CD8-positive, alpha-beta memory T cell (primary cell): ENCODE results near the gene CRYBB2. TPM values are rescaled to one million over a fixed set of nuclear protein-coding genes. Genes with fewer than 3 reads are reported as not detected.
"Not testable (repeated sequence)": the region's sequence is repeated elsewhere in the genome, so short reads cannot be mapped to it uniquely, and the experiment has no call there.

ENCODE experiments used
- CTCF ChIA-PET: fragments of 350-600 bp; sonication (Branson Sonifier 250); formaldehyde crosslinking; loops from one replicate; lab custom pipeline; 2021; ENCODE audit warnings: antibody characterized with exemption; lab: Charles Lee
- POLR2A ChIA-PET: fragments of 350-600 bp; sonication (Branson Sonifier 250); formaldehyde crosslinking; loops from one replicate; lab custom pipeline; 2021; ENCODE audit warnings: antibody characterized with exemption; lab: Charles Lee
- DNase-seq, 5 donors: peaks; one replicate each; pipeline versions ENCODE4 v3.0.0 to v3.0.0-alpha.2; 2020 to 2022; ENCODE audit warnings: mixed read lengths in 1 of 5
- H3K27ac ChIP-seq: one replicate; pipeline ENCODE4 v1.7.0; 2013; ENCODE audit warnings: low read depth, mild to moderate bottlenecking, low read length, moderate library complexity
- H3K27me3 ChIP-seq: 2 replicates; pipeline ENCODE4 v1.7.0; 2013; ENCODE audit warnings: low read length, mild to moderate bottlenecking; ENCODE audit not compliant: insufficient read depth, poor library complexity, severe bottlenecking
- H3K36me3 ChIP-seq: 2 replicates; pipeline ENCODE4 v1.7.0; 2013; ENCODE audit warnings: mild to moderate bottlenecking, low read length, moderate library complexity; ENCODE audit not compliant: insufficient read depth
- H3K4me1 ChIP-seq: 2 replicates; pipeline ENCODE4 v1.7.0; 2013; ENCODE audit warnings: mild to moderate bottlenecking, low read length, moderate library complexity; ENCODE audit not compliant: insufficient read depth
- H3K4me3 ChIP-seq: 2 replicates; pipeline ENCODE4 v1.7.0; 2013; ENCODE audit warnings: mild to moderate bottlenecking, low read length
- H3K9me3 ChIP-seq: 2 replicates; pipeline ENCODE4 v1.7.0; 2013; ENCODE audit warnings: mild to moderate bottlenecking, low read length
- H3K27ac Mint-ChIP-seq, 8 donors: one replicate each; pipeline ENCODE4 v1.8.0; 2020 to 2021; ENCODE audit warnings: mixed read lengths in 8 of 8, mild to moderate bottlenecking in 6 of 8, inconsistent platforms in 3 of 8, moderate library complexity in 3 of 8
- H3K27me3 Mint-ChIP-seq, 2 donors: one replicate each; pipeline ENCODE4 v1.8.0; 2020 to 2021; ENCODE audit warnings: mixed read lengths in 2 of 2, mild to moderate bottlenecking in 1 of 2, moderate library complexity in 1 of 2
- H3K36me3 Mint-ChIP-seq, 3 donors: one replicate each; pipeline ENCODE4 v1.8.0; 2020 to 2021; ENCODE audit warnings: mixed read lengths in 3 of 3, inconsistent platforms in 1 of 3, mild to moderate bottlenecking in 1 of 3
- H3K4me1 Mint-ChIP-seq, 3 donors: one replicate each; pipeline ENCODE4 v1.8.0; 2020 to 2021; ENCODE audit warnings: mixed read lengths in 3 of 3, inconsistent platforms in 1 of 3, mild to moderate bottlenecking in 1 of 3
- H3K4me3 Mint-ChIP-seq, 7 donors: one replicate each; pipeline ENCODE4 v1.8.0; 2020 to 2021; ENCODE audit warnings: mixed read lengths in 7 of 7, mild to moderate bottlenecking in 6 of 7, moderate library complexity in 4 of 7, inconsistent platforms in 2 of 7
- H3K9me3 Mint-ChIP-seq, 5 donors: one replicate each; pipeline ENCODE4 v1.8.0; 2020 to 2022; ENCODE audit warnings: mixed read lengths in 5 of 5, mild to moderate bottlenecking in 3 of 5, moderate library complexity in 2 of 5, inconsistent platforms in 1 of 5
- polyA plus RNA-seq: library from polyadenylated mRNA; unstranded; fragments of 300-500 nt; fragmentation: Illumina TruSeq; gene quantifications from one replicate; pipeline ENCODE4 v1.2.3, GENCODE V29; 2021
- total RNA-seq, 2 experiments: library from RNA; stranded (reverse); gene quantifications; one replicate each; pipeline ENCODE4 v1.2.3, GENCODE V29; 2021

Gene CRYBB2
- total and polyA plus RNA-seq, 3 experiments from 2014 or later = not detected

- CTCF ChIA-PET, DNase-seq, H3K27me3 Mint-ChIP-seq: not testable (repeated sequence)
Observed at GRCh38 chr22:25255169-25255568, 35.7 kb downstream of the CRYBB2 start.

GRCh38 chr22:25267567-25267966 lies 48.1 kb downstream of the CRYBB2 start:
- POLR2A ChIA-PET, H3K27me3 ChIP-seq, H3K4me3 Mint-ChIP-seq, H3K36me3 ChIP-seq, H3K36me3 Mint-ChIP-seq, H3K27ac Mint-ChIP-seq, H3K4me1 ChIP-seq, H3K4me1 Mint-ChIP-seq, H3K9me3 ChIP-seq, H3K27ac ChIP-seq, CTCF ChIA-PET, H3K4me3 ChIP-seq, DNase-seq: not testable (repeated sequence)
- peaks cover 18 to 20% of the 10 kb centered on the region in 2 donors for H3K27me3 Mint-ChIP-seq
- peaks cover 6 to 18% (median 13%) of the 10 kb centered on the region in 5 donors for H3K9me3 Mint-ChIP-seq

More at GRCh38 chr22:25255169-25255568, 35.7 kb downstream of the CRYBB2 start:
- H3K9me3 Mint-ChIP-seq, POLR2A ChIA-PET, H3K9me3 ChIP-seq, H3K36me3 ChIP-seq, H3K36me3 Mint-ChIP-seq, H3K4me3 ChIP-seq, H3K27me3 ChIP-seq, H3K27ac ChIP-seq, H3K27ac Mint-ChIP-seq, H3K4me1 Mint-ChIP-seq, H3K4me1 ChIP-seq, H3K4me3 Mint-ChIP-seq: not testable (repeated sequence)

GRCh38 chr22:25268902-25269301 lies 49.5 kb downstream of the CRYBB2 start:
- CTCF ChIA-PET, H3K9me3 ChIP-seq, H3K27me3 ChIP-seq, H3K27ac ChIP-seq, H3K36me3 ChIP-seq, POLR2A ChIA-PET, H3K4me1 Mint-ChIP-seq, H3K4me3 ChIP-seq, H3K4me3 Mint-ChIP-seq, H3K36me3 Mint-ChIP-seq, DNase-seq, H3K4me1 ChIP-seq, H3K27ac Mint-ChIP-seq: not testable (repeated sequence)
- Mint-ChIP-seq H3K27me3 (peaks cover 18 to 25% of the 10 kb centered on the region in 2 donors), H3K9me3 (peaks cover 6 to 21% (median 15%) of the 10 kb centered on the region in 5 donors)

- DNase-seq, H3K9me3 ChIP-seq, H3K4me1 Mint-ChIP-seq, H3K27ac Mint-ChIP-seq, POLR2A ChIA-PET, H3K4me3 Mint-ChIP-seq, H3K27ac ChIP-seq, CTCF ChIA-PET, H3K4me1 ChIP-seq, H3K36me3 Mint-ChIP-seq, H3K27me3 ChIP-seq, H3K36me3 ChIP-seq, H3K4me3 ChIP-seq: not testable (repeated sequence)
- Mint-ChIP-seq H3K9me3 (peaks cover under 1 to 21% (median 11%) of the 10 kb centered on the region in 5 donors), H3K27me3 (peaks cover 22 to 30% of the 10 kb centered on the region in 2 donors)
Observed at GRCh38 chr22:25270061-25270460, 50.6 kb downstream of the CRYBB2 start.

GRCh38 chr22:25273231-25273630 lies 53.8 kb downstream of the CRYBB2 start:
- H3K36me3 Mint-ChIP-seq, H3K4me1 Mint-ChIP-seq: not testable (repeated sequence)

GRCh38 chr22:25273928-25274327 lies 54.5 kb downstream of the CRYBB2 start:
- CTCF ChIA-PET, H3K4me3 ChIP-seq, H3K27ac ChIP-seq, H3K9me3 ChIP-seq, DNase-seq, H3K4me1 ChIP-seq, H3K36me3 ChIP-seq, H3K4me1 Mint-ChIP-seq, H3K27me3 ChIP-seq, H3K4me3 Mint-ChIP-seq, H3K27ac Mint-ChIP-seq, H3K9me3 Mint-ChIP-seq, POLR2A ChIA-PET, H3K36me3 Mint-ChIP-seq: not testable (repeated sequence)
- H3K27me3 Mint-ChIP-seq = peaks cover 18 to 19% of the 10 kb centered on the region in 2 donors

More at GRCh38 chr22:25273231-25273630, 53.8 kb downstream of the CRYBB2 start:
- H3K27me3 ChIP-seq, H3K27ac Mint-ChIP-seq, H3K9me3 ChIP-seq, POLR2A ChIA-PET, H3K27ac ChIP-seq, H3K36me3 ChIP-seq, H3K4me3 Mint-ChIP-seq, H3K4me3 ChIP-seq, H3K4me1 ChIP-seq, CTCF ChIA-PET, DNase-seq: not testable (repeated sequence)
- Mint-ChIP-seq H3K9me3 (peaks cover 0 to 14% (median 9%) of the 10 kb centered on the region in 5 donors), H3K27me3 (peaks cover 21 to 25% of the 10 kb centered on the region in 2 donors)

- CTCF ChIA-PET = not testable (repeated sequence)
Observed at GRCh38 chr22:25280118-25280517, 60.7 kb downstream of the CRYBB2 start.

More at GRCh38 chr22:25280118-25280517, 60.7 kb downstream of the CRYBB2 start:
- H3K36me3 Mint-ChIP-seq, H3K9me3 Mint-ChIP-seq, H3K9me3 ChIP-seq, H3K4me3 ChIP-seq, H3K36me3 ChIP-seq, DNase-seq, POLR2A ChIA-PET, H3K27ac Mint-ChIP-seq, H3K4me3 Mint-ChIP-seq, H3K4me1 ChIP-seq, H3K27ac ChIP-seq, H3K27me3 ChIP-seq: not testable (repeated sequence)
- H3K4me1 Mint-ChIP-seq = peaks cover 9 to 15% (median 9%) of the 10 kb centered on the region in 3 donors
- H3K27me3 Mint-ChIP-seq = peaks cover 37 to 59% of the 10 kb centered on the region in 2 donors
